Pancreas (tissue), 10 donors: ENCODE data around the gene PCCA. TPM values are rescaled to one million over a fixed set of nuclear protein-coding genes. Genes with fewer than 3 reads are reported as not detected.
A peak's percentile ranks its signal among the peaks of the same experiment; 100 is the strongest.

Experiments used
- ATAC-seq, 4 donors: fragments of 200-7000 bp; cut with Tn5 transposase; one replicate each; pipeline versions ENCODE4 v1.8.0 to v1.9.1; 2020; ENCODE audit warnings: mild to moderate bottlenecking in 4 of 4, moderate library complexity in 4 of 4
- DNase-seq, 6 donors: peaks; one replicate each; pipeline ENCODE4 v3.0.0-alpha.2; 2020
- FAIRE-seq: peaks from 2 replicates; lab custom pipeline; 2012; peaks lifted over from hg19 to GRCh38; lab: Jason Lieb, UNC
- H3K27ac ChIP-seq, 4 donors: fragments of 200-600 bp; sonication (generic); 1 replicate in 3 of 4; 2 replicates in 1 of 4; pipeline versions ENCODE4 v1.5.0 to v1.8.0; 2020
- H3K27me3 ChIP-seq, 4 donors: fragments of 200-600 bp; one replicate each; pipeline ENCODE4 v1.8.0; 2021
- H3K36me3 ChIP-seq, 3 donors: fragments of 200-600 bp; sonication (generic) in 1 of 3; one replicate each; pipeline versions ENCODE4 v1.5.0 to v1.8.0; 2020 to 2021
- H3K4me1 ChIP-seq, 3 donors: fragments of 200-600 bp; one replicate each; pipeline ENCODE4 v1.8.0; 2021
- H3K4me3 ChIP-seq, 4 donors: fragments of 200-600 bp; sonication (generic) in 2 of 4; one replicate each; pipeline versions ENCODE4 v1.5.0 to v1.8.0; 2020 to 2021
- H3K9me3 ChIP-seq, 4 donors: fragments of 200-600 bp; one replicate each; pipeline ENCODE4 v1.8.0; 2021
- CTCF ChIP-seq, 4 donors: fragments of 200-600 bp; sonication (generic) in 3 of 4; IDR thresholded peaks; one replicate each; pipeline versions ENCODE4 v1.5.0 to v1.8.0; 2021; ENCODE audit warnings: antibody characterized with exemption in 4 of 4
- WGBS, 2 donors: extraction: QIAGEN DNeasy Blood & Tissue Kit; methylation state at CpG; one replicate each; pipeline ENCODE4 v1.1.7; 2013; 5-methylcytosine and 5-hydroxymethylcytosine counted together
- intact Hi-C, 3 donors: fragments of 100-400 bp; cut with DNase I; formaldehyde crosslinking; loops; one replicate each; pipeline versions ENCODE4 v1.11.1 to v1.14.2; 2022
- polyA plus RNA-seq, 2 donors: library from polyadenylated mRNA; stranded (reverse); fragments of 200-250 nt; gene quantifications; one replicate each; pipeline ENCODE4 v1.2.3, GENCODE V29; 2013
- total RNA-seq, 6 donors: library from RNA; stranded (reverse); fragmentation: NEBNext Ultra II Directional in 4 of 6; extraction: Animal tissue kit (Norgen Biotek cat#: 25700) in 4 of 6; gene quantifications; one replicate each; pipeline versions ENCODE4 v1.2.1 to v1.2.4, GENCODE V29; 2021 to 2023
- donor health status: healthy with polysubstance abuse.
- donor health status: DM: no; HTN: no; CAD: no; lungs with moderate emphysema.
- donor health status: DM: no; HTN: no; CAD: no.
- donor health status: control.
- donor health status: control.
- donor health status: Bipolar disorder and iron deficiency.
- donor health status: DM: yes; HTN: yes; CAD: no.
- donor health status: DM: no; HTN: no; CAD: no.
- donor health status: DM: no; HTN: no; CAD: no.
- donor health status: DM: yes; HTN: yes; CAD: no.

PCCA gene
- total and polyA plus RNA-seq, 8 donors: 14.2 to 32.1 (median 24.1) TPM

DNA sequence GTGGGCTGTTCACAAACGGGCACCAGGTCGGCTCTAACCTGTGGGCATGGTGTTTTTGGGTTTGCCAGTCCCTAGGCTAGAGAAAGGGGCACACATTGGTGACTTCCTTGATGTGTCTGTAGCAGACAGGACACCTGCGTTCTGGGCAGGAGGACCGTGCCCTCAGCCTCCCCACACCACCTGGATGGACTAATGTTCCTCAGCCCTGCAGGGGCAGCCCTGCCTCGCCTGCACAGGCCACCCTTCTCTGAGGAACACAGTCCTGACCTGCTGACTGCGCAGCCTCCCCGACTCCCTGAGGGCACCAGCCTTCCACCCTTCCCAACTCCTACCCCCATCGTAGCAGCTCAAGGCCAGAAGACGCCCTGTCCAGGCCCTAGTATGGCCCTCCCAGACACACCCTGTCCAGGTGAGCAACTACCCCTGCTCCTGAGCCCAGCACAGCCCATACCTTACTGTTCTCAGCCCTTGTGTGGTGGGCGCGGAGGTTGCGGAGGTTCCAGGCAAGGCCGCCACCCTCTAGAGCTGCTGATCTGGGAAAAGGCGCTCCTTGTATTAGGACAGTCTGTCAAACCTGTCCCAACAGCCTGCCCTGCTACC is 444.0 kb downstream of the PCCA start:
- Histone ChIP-seq H3K9me3 (no peaks in the 10 kb centered on the region), H3K36me3 (no peaks in the 10 kb centered on the region), H3K27ac (peak overlapping the region; percentile 6 to 74 (median 64)), H3K27me3 (no peaks in the 10 kb centered on the region), H3K4me1 (peaks cover 19 to 25% (median 22%) of the 10 kb centered on the region in 3 donors), H3K4me3 (no peak overlapping the region)
- FAIRE-seq (no peak), DNase-seq (peak in 2 of 6 donors; percentile 21 to 31), ATAC-seq (peak; percentile 11 to 26 (median 22))
- TF ChIP-seq CTCF (IDR thresholded peaks at IDR 0.05): no peak
- intact Hi-C loops: no loop called here
- WGBS, 2 donors: 44 to 56% methylated on average over 14 of the region's 14 CpGs

DNA sequence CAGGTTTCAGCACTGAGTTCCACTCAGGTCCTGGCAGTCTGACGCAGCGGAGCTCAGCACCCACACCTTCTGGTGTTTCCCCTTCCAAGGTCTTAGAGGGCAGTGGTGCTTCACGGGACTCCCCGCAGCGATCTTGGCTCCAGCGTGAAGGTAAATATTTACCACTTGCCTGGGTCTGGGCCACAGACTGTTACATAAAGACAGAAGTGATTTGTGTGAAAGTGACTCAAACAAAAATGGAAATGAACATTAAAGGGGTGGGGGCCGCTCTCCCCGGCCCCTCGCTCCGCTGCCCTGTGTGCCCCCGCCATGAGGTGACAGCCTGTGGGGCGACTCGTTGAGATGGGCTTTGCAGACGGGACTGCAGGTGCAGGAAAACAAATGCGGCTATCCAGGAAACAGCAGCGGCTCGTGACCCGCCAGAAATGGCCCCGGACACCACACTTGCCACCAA is 444.7 kb downstream of the PCCA start:
- WGBS, 2 donors: 19 to 23% methylated on average over 19 of the region's 19 CpGs
- Histone ChIP-seq H3K4me3 (peak overlapping the region in 1 of 4 donors; percentile 8), H3K4me1 (peaks cover 19 to 25% (median 22%) of the 10 kb centered on the region in 3 donors), H3K36me3 (no peaks in the 10 kb centered on the region), H3K27ac (peak overlapping the region; percentile 37 to 74 (median 64)), H3K9me3 (no peaks in the 10 kb centered on the region), H3K27me3 (no peaks in the 10 kb centered on the region)
- TF ChIP-seq CTCF (IDR thresholded peaks at IDR 0.05): no peak
- peak; percentile 86 to 89 (median 88) for ATAC-seq
- FAIRE-seq: no peak
- peak in 5 of 6 donors; percentile 79 to 87 (median 84) for DNase-seq
- intact Hi-C loops: no loop called here

GRCh38 chr13:100534147-100534843 is 445.4 kb downstream of the PCCA start:
- DNase-seq (no peak), ATAC-seq (peak in 1 of 4 donors; percentile 3), FAIRE-seq (no peak)
- intact Hi-C loops: no loop called here
- Histone ChIP-seq H3K4me1 (peaks cover 19 to 25% (median 22%) of the 10 kb centered on the region in 3 donors), H3K36me3 (no peaks in the 10 kb centered on the region), H3K9me3 (no peaks in the 10 kb centered on the region), H3K4me3 (no peak overlapping the region), H3K27me3 (no peaks in the 10 kb centered on the region), H3K27ac (peak overlapping the region; percentile 37 to 74 (median 64))
- 67 to 75% methylated on average over 13 of the region's 13 CpGs for WGBS, 2 donors
- TF ChIP-seq CTCF (IDR thresholded peaks at IDR 0.05): no peak

- DNase-seq (peak in 2 of 6 donors; percentile 39 to 60), FAIRE-seq (no peak), ATAC-seq (peak; percentile 26 to 45 (median 36))
- H3K27ac ChIP-seq: no peak overlapping the region
- H3K4me1 ChIP-seq: peaks cover 19 to 25% (median 22%) of the 10 kb centered on the region in 3 donors
- H3K36me3 ChIP-seq: no peaks in the 10 kb centered on the region
- H3K9me3 ChIP-seq: no peaks in the 10 kb centered on the region
- WGBS, 2 donors: 26 to 35% methylated on average over 6 of the region's 6 CpGs
- H3K4me3 ChIP-seq: no peak overlapping the region
- TF ChIP-seq CTCF (IDR thresholded peaks at IDR 0.05): no peak
- intact Hi-C loops: no loop called here
- H3K27me3 ChIP-seq: no peaks in the 10 kb centered on the region
Measured at GRCh38 chr13:100534911-100535310, 446.0 kb downstream of the PCCA start.
